Activated CD4-positive, CD25-positive, alpha-beta regulatory T cell treated with anti-CD3 and anti-CD28 coated beads, Interleukin-2, amount 50 U/mL, for 16 hours (primary cell): ENCODE data around the gene MAPK8.
"Not testable (repeated sequence)": the region's sequence is repeated elsewhere in the genome, so short reads cannot be mapped to it uniquely, and the experiment has no call there.

Experiments used
- DNase-seq: peaks from one replicate; pipeline ENCODE4 v3.0.0-alpha.2; 2020; ENCODE audit warnings: low read depth, low spot score

MAPK8 gene

DNA sequence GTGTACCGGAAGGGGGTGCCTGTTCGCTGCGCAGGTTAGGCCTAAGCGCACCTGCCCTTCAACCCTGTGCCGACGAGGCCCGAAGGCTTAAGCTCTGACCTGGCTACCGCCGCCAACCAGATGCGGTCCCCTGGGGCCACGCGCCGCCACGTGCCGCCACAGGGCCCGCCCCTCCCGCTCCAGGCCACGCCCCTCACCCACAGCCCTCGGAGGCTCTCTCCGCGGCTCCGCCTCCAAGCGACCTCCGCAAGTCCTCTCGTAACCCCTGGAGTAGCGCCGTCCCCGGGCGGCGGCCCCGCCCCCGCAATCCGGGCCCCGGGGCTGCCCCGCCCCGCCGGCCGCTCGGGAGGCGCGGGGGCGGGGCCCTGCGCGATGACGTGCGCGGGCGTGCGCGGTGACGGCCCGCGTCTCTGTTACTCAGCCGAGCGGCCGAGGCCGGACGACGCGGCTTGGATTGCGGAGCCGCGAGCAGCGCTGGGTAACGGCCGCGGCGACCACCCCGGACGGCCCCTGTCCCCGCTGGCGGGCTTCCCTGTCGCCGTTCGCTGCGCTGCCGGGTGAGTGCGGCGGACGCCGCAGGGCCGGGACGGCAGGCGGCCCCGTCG is at the start of gene MAPK8:
Gene MAPK8 (plus strand): TSS at position 413 of the 605 bp plus-strand sequence. CDS start 94,984 bp downstream, outside the sequence.
- peak; percentile 81 for DNase-seq

DNA sequence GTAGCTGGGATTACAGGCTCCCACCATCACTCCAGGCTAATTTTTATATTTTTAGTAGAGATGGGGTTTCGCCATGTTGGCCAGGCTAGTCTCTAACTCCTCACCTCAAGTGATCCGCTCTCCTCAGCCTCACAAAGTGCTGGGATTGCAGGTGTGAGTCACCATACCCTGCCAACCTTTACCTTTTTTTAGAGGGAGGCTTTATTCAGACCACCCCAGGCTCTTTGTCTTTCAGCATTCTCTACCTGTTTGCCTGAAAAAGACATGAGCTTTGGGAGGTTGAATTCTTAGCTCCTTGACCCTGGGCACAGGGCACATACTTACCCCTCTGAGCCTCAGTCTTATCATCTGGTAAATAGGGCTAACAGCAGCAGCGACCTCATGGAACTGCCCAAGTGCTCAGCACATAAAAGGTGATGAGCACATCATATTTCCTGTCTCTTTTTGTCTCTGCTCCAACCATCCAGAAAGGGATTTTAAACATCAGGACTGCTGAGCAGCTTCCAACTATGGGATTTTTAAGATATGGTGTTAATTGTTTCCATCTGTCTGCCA is 49.0 kb upstream of the MAPK8 start:
- DNase-seq = no peak

DNA sequence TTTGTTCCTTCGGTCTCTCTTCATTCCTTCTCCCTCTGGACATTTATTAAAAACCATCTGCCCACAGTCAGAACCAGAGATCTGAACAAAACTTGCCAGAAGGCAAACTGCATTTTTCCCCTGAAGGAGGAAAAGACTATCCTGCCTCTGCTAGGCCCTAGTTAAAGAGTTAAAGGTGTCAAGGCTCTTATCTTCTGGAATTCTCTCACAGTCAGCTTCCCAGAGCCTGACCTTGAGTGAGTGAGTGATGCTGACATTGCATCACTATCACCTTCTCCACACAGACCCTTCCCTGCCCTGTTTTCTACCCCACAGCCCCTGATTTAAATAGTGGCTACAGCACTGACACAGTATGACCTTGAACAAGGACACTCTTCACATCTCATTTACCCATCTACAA is 48.4 kb upstream of the MAPK8 start:
- no peak for DNase-seq

DNA sequence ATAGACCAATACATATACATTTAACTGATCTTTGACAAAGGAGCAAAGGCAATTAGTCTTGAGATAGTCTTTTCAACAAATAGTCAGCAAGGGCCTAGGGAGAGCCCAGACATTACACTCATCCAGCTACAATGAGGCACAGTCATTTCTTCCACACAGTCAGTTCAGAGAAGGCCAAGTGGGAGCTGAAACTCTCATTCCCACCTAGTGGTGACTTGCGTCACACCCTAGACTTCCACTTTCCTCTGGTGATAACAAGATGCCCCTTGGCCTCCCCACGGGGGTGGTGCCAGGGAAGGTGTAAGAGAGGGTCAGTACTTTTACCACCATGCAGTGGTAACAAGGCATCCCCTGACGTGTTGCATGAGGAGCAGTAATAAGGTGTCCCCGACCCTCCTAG is 39.9 kb upstream of the MAPK8 start:
- DNase-seq = no peak

DNA sequence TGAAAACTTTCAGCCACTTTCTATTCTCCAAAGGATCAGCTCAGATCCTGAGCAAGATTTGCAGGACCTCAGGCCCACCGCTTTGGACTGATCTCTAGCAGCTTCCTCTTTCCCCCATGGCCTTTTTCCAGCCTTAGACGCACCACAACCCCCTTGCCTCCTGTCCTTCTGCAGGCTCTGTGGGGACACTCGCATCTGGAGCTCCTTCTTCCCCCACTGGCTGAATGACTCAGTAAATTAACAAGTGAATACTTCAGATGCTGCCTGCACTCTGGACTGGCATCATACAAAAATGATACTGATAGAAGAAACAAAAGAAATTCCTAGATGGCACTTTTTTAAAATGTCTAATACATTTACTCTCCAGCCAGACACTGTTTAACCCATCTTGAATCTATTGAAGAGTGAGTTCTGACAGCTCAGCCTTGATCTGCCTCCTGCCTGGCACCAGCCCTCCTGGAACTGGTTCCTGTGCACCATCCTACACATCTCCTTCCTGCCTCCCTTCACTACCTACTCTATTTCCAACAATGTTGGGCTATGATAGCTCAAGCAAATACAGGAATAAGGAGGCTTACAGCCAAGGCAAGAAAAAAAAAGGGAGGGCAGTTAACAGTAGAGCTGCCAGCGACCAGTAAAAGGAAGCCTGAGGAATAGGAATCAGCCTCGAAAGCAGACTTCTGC is 35.3 kb upstream of the MAPK8 start:
- DNase-seq = no peak

DNA sequence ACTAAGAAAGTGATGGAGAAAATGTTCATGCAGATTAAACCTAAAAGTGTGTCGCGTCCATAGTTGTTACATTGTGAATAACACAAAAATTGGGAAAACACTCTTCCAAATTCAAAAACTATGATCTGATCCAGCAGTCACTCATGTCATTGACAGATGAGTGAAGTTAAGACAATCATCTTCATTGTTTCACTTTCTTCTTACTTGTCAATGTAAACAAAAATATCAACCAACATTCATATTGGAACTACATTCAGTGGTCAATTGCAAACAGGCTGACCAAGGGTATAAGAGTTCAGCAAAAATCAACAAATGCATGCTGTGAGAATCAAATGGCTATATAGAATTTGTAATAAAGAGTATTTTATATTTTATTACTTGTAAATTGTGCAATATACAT is 33.8 kb upstream of the MAPK8 start:
- DNase-seq = no peak

DNA sequence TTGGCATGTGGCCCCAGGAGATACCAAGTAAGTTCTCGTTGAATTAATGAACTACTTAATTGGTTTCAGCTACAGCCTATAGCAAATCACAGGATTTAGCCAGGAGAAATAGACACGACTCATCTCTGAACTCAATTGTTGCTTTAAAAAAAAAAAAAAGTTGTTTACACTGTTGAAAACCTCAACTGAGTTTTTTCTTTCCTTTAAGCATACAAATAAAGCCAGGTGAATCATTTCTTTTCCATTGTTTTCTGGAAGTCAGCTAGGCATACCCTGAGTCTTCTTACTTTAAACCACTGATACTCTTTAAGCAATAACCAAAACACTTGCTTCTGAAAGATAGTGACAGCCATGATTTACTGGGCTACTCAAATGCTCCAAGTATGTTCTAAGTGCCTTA is 32.7 kb upstream of the MAPK8 start:
- DNase-seq = no peak

DNA sequence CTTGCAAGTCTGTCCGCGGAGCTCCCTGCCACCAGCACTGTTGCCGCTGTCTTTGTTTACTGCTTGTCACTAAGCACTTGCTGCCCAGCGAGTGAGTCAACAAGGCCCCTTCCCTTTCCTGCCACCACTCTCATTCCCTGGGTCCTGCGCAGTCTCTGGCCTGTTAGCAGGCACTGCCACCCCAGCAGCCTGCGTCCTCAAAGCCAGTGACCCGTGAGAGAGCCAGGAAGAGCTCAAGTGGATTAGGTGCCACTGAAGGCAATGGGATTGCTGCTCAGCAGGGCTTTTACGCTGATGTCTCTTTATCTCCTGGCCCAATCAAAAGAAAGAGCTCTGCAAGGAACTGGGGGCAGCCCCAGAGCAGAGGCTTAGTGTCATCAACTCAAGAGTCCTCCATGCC is 31.8 kb upstream of the MAPK8 start, which contains the start of gene FRMPD2:
Gene FRMPD2 (minus strand): TSS at position 61 of the 400 bp plus-strand sequence. CDS start 129 bp downstream, outside the sequence.
- DNase-seq = no peak

DNA sequence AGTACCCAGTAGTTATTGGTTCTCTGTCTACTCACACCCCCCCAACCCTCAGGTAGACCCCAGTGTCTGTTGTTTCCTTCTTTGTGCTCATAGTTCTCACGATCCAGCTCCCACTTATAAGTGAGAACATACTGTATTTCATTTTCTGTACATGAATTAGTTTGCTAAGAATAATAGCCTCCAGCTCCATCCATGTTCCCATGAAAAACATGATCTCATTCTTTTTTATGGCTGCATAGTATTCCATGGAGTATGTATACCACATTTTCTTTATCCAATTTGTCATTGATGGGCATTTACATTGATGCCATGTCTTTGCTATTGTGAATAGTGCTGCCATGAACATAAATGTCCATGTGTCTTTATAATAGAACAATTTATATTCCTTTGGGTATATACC is 29.4 kb upstream of the MAPK8 start:
- DNase-seq = no peak

DNA sequence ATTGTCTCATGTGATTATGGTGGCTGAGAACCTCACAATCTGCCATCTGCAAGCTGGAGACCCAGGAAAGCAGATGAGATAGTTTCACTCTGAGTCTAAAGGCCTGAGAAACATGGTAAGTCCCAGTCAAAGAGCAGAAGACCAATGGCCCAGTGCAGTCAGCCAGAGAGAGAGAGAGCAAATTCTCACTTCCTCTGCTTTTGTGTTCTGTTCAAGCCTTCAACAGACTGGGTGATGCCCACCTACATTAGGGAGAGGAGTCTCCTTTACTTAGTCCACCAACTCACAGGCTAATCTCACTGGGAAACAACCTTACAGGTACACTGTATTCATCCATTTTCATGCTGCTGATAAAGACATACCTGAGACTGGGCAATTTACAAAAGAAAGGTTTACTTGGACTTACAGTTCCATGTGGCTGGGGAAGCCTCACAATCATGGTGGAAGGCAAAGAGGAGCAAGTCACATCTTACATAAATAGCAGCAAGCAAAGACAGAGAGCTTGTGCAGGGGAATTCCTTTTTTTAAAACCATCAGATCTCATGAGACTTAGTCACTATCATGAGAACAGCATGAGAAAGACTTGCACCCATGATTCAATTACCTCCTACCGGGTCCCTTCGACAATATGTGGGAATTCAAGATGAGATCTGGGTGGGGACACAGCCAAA is 27.3 kb upstream of the MAPK8 start:
- no peak for DNase-seq

DNA sequence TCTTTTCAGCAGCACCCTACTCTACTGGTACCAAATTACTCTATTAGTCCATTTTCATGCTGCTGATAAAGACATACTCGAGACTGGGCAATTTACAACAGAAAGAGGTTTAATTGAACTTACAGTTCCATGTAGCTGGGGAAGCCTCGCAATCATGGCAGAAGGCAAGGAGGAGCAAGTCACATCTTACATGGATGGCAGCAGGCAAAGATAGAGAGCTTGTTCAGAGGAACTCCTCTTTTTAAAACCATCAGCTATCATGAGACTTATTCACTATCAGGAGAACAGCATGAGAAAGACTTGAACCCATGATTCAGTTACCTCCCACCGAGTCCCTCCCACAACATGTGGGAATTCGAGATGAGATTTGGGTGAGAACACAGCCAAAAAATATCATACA is 24.8 kb upstream of the MAPK8 start:
- not testable (repeated sequence) for DNase-seq

DNA sequence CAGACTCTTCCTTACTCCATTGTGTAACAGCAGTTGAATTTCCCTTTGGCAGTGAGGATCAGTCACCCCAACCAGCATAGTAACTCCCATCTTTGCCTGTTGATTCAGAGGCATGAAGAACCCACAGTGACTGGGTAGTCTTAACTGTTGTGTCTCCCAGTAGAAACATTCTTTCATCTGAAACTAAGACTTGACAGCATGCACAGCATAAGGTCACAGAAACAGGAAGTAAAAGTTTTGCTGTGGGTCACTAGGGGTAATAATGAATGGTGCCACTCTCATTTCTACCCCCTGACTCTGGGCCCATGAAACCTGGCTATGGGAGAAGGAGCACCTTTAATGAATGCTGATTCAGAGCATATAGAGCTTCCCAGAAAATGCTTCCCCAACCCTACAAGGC is 23.6 kb upstream of the MAPK8 start:
- DNase-seq = no peak

DNA sequence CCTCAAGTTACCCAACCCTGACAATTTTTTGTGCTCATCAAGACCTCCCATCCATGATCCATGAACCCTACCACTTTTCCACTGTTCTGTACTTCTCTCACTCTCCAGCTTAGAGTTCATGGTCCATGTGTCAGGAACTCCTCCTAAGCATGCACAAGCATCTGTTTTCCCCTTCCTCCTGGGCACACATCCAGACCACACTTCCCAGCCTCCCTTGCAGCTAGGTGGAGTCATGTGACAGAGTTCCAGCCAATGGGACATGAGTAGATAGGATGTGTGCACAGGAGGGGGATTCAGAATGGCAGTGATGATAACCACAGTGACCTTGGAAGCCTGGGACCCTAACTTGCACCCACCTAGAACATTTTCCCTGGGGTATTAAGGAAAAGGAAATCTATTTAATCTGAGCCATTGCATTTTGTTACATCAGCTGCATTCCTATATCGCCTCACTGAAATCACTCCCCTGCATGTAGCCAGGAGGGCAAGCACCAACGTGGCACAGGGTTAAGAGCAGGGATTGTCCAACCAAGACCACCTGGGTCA is 22.4 kb upstream of the MAPK8 start:
- no peak for DNase-seq

DNA sequence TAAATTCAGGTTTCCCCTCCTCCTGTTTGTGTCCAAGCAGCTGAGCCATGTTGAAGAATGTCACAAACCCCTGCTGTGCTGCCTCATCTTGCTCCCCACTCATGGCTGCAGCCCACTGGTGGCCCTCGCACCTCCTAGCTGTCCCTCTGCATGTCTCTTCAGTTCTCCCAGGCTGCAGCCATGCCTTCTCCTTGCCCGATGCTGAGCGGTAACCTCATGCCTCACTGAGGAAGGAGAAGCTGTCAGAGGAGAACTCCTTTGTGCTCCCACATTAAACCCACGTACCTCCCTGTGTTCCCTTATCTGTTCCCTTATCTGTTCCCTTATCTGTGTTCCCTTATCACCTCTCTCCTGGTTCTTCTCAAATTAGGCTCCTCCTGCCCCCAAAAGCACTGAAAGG is 21.7 kb upstream of the MAPK8 start:
- DNase-seq = no peak

DNA sequence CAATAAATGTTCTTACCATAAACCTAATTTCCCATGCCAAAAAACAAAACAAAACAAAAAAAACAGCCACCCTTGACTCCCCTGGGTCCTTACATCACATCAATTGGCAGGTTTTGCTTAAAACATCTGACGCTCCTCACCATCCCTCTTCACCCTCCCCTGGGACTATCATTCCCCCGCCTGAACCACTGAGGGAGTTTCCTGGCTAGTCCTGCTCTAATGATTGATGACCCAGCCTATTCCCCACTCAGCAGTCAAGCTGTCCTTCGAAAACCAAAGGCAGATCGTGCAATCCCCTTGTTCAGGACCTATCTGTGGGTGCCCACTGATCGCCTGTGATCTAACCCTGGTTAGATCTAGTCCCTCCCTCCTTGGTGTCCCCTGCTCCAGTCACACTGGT is 20.8 kb upstream of the MAPK8 start:
- DNase-seq = no peak

DNA sequence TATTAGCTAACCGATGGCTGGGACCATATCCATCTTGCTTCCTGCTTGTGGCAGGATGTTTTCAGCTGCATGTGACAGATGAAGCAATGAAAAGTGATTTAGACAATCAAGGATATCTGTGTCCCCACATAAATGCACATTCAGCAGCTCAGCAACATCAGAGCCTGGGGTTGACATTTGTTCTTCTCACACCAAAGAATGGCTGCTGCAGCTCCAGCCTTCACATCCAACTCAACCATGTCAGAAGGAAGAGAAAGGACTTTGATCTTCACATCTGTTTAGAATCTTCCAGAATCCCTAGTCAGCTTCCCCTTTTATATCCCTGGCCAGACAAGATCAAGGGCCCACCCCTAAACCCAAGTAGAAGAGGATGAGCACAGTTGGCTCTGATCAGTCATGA is 20.1 kb upstream of the MAPK8 start:
- no peak for DNase-seq

DNA sequence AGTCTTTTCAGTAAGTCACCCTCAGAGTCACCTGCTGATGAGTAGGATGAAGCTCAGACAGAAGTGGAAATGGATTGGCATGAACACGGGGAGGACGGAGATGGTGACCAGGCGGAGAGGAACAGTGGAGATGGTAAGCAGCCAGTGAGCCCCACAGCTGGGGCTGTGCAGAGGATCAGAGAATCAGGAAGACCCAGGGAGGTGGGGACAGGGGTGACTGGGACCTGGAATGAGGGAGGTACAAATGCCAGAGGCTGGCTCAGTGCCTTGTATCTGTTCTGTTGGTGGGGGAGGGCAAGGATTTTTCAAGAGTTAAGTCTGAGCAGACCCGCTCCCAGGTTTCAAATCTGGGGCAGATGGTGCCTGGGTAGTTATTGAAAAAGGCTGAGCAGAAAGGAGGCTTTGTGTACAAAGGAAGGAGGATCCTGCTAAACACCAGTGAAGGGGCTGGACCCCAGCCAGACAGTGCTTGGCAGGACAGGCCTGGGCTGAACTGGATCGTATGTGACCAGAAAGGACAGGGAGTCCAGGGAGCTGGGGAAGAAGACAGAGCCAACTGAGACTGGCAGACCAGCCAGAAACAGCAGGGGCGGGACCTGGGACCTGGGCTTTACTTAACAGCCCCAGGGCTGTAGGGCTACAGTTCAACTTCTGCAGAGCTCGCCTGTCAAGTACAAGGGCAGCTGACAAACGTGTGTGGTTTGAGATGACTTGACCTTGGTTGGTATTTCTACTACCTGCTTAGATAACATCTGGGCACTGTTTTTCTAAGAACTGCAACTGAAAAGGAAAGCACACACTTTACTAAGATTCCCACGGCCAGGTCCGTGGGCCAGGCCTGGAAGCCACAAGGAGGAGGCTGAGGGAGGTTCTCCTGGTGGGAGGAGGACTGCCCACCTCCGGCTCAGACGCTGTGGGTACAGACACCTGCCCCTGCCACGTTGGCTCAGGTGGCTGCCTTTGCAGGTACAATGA is 18.8 kb upstream of the MAPK8 start:
- no peak for DNase-seq

DNA sequence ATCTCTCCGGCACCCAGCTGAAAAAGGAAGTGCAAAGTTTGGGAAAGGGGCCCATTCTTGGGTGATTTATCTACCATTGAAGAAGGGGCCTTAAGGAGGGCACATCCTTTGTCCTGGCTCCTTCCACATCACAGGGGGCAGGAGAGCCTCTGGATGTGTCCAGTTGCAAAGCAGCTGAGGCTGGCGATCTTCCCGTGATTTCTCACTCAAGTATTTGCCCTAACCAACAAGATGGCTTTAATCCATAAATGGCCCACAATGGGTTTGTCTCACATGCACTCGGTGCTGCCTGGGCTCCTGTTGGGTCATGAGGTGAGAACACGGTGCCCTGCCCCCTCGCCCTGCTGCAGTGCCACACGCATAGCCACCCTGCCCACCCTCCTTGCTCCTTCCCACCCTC is 17.8 kb upstream of the MAPK8 start:
- DNase-seq = no peak

DNA sequence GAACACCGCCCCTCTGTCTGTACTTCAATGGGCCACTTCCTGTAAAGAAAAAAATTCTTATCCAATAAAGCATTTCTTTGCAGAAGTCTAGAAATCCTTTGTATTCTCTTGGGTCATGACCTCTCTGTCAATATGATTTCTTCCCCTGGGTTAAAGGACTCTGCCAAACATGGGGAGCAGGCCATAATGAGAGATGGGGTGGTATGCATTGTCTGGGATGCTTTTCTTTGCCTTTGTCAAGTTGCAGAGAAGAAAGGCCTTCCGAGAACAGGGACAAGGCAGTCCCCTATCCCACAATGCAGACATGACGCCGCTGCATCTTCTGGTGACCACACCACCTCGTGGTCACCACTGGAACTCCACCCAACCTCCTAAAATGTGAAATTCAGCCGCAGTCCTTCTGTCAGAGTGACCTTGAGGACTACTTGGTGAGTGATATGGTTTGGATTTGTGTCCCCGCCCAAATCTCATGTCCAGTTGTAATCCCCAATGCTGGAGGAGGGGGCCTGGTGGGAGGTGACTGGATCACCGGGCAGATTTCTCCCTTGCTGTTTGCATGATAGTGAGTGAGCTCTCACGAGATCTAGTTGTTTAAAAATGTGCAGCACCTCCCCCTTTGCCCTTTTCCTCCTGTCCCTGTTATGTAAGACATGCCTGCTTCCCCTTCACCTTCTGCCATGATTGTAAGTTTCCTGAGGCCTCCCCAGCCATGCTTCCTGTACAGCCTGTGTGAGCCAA is 16.8 kb upstream of the MAPK8 start:
- no peak for DNase-seq

DNA sequence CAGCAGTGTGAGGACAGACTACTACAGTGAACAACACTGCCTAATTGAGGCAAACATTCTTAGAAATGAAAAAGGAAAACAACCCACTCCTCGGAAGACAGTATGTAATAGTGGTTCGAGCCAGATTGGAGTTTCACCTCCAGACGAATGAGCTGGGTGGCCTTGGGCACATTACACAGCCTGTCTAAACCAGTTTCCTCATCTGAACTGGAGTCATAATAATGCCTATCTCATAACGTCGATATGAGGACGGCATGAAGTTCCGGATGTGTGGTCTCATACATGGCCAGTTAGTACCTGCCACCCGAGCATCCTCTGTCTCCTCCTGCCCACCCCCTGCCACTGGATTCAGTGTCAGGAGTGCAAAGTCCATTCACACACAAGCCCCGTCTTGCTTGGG is 16.2 kb upstream of the MAPK8 start:
- DNase-seq = no peak

DNA sequence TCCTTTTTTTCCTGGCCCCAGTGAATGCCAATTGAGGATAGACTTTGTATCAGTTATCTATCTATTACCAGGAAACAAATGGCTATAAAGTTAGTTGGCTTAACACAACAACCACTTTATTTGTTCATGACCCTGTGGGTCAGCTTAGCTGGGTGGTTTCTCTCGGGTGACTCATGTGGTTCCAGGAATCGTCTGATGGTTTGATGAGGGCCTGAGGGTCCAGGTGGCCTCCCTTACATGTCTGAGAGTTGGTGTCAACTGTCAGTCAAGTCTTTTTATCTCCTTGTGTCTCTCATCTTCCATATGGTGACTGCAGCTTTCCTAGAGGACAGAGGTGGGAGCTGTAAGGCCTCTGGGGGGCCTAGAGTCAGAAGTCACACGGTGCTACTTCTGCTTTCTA is 15.3 kb upstream of the MAPK8 start:
- no peak for DNase-seq
